Gastroesophageal sphincter (tissue), 4 donors: ENCODE results near the gene TTC8. TPM values are rescaled to one million over a fixed set of nuclear protein-coding genes. Genes with fewer than 3 reads are reported as not detected.

Experiments
- ATAC-seq: fragments of 150-250 bp; one replicate; pipeline ENCODE4 v1.9.1; 2016; ENCODE audit warnings: mild to moderate bottlenecking, moderate library complexity
- H3K27ac ChIP-seq, 4 donors: fragments of 200-600 bp; sonication (generic) in 3 of 4; 1 replicate in 3 of 4; 2 replicates in 1 of 4; pipeline ENCODE4 v1.5.1; 2016 to 2019
- H3K27me3 ChIP-seq: fragments of 200-600 bp; sonication (generic); one replicate; pipeline ENCODE4 v1.5.1; 2019
- H3K36me3 ChIP-seq, 2 donors: fragments of 200-600 bp; sonication (generic); one replicate each; pipeline ENCODE4 v1.5.1; 2019; ENCODE audit warnings: control low read depth in 1 of 2
- H3K4me1 ChIP-seq, 3 donors: fragments of 200-600 bp; sonication (generic); 1 replicate in 2 of 3; 2 replicates in 1 of 3; pipeline ENCODE4 v1.5.1; 2016 to 2019; ENCODE audit warnings: control low read depth in 2 of 3
- H3K4me3 ChIP-seq, 2 donors: fragments of 200-600 bp; sonication (generic); one replicate each; pipeline ENCODE4 v1.5.1; 2019; ENCODE audit warnings: mild to moderate bottlenecking in 1 of 2, moderate library complexity in 1 of 2
- H3K9me3 ChIP-seq, 3 donors: fragments of 200-600 bp; sonication (generic); one replicate each; pipeline ENCODE4 v1.5.1; 2017 to 2019; ENCODE audit warnings: control low read depth in 2 of 3
- EP300 ChIP-seq: sonication (generic); formaldehyde crosslinking; IDR thresholded peaks from one replicate; pipeline ENCODE4 v1.6.1; 2017; ENCODE audit warnings: antibody characterized with exemption, mild to moderate bottlenecking
- POLR2A ChIP-seq, 2 donors: fragments of 450-650 bp; IDR thresholded peaks; one replicate each; pipeline ENCODE4 v1.6.1; 2017; ENCODE audit warnings: antibody characterized with exemption in 2 of 2, mild to moderate bottlenecking in 2 of 2, moderate library complexity in 1 of 2
- POLR2AphosphoS5 ChIP-seq: sonication (generic); formaldehyde crosslinking; IDR thresholded peaks from one replicate; pipeline ENCODE4 v1.6.1; 2017; ENCODE audit warnings: antibody characterized with exemption
- WGBS, 2 donors: methylation state at CpG; one replicate each; pipeline ENCODE4 v1.1.5; 2018; ENCODE audit warnings: low coverage in 1 of 2; 5-methylcytosine and 5-hydroxymethylcytosine counted together
- total RNA-seq, 4 donors: library from RNA; depleted of rRNA; stranded (reverse); fragments of >200 nt; gene quantifications; one replicate each; pipeline ENCODE4 v1.1.0, GENCODE V29; 2016
- TF ChIP-seq, protein P1 (sequence below), 4 experiments: fragments of 200-600 bp in 2 of 4; fragments of 450-650 bp in 2 of 4; sonication (generic) in 1 of 4; IDR thresholded peaks; one replicate each; pipeline ENCODE4 v1.5.1; 2017 to 2019; ENCODE audit warnings: antibody characterized with exemption in 4 of 4, mild to moderate bottlenecking in 2 of 4, moderate library complexity in 2 of 4

TTC8 gene
- total RNA-seq, 4 donors from 2014 or later: 17.0 to 35.3 (median 24.8) TPM

DNA sequence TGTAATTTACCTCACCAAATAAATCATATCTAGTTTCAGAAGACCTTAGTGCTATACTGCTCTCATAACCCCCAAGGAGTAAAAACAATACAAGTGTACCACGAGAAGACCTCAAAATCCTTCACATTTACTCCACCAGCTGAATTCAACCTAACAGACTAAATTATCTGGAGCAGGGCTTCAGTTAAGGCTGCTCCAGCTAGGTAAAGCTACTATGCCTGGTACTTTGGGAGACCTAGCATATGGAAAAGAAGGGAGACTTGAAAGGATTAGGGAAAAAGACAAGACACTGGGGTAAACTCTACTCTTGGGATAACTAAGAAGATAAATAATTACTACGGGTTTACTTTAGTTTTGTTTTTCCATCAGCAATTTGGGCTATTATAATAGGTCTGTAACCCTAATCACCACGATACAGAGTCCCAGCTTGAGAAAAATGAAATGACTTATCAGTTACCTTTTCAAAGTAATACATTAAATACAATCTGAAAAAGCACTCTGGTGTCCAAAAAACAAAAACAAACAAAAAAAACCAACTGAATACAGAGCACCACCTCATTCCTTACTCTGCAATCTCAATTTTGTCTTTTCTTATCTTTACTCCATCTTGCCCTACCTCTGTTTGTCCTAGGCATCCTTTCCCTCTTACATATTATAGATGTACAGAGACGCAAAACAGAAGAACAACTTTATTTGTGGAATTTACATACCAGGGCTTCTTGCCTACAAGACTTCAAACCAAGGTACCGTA lies 33.8 kb upstream of the TTC8 start:
- Histone ChIP-seq H3K27me3 (no peaks in the 10 kb centered on the region), H3K36me3 (no peaks in the 10 kb centered on the region), H3K4me3 (no peak overlapping the region), H3K4me1 (peaks cover 0 to 31% (median 4%) of the 10 kb centered on the region in 3 donors), H3K9me3 (no peaks in the 10 kb centered on the region), H3K27ac (no peak overlapping the region)
- TF ChIP-seq POLR2AphosphoS5 (no peak), POLR2A (IDR thresholded peaks at IDR 0.05) (no peak), EP300 (no peak)
- TF ChIP-seq, protein P1, sequence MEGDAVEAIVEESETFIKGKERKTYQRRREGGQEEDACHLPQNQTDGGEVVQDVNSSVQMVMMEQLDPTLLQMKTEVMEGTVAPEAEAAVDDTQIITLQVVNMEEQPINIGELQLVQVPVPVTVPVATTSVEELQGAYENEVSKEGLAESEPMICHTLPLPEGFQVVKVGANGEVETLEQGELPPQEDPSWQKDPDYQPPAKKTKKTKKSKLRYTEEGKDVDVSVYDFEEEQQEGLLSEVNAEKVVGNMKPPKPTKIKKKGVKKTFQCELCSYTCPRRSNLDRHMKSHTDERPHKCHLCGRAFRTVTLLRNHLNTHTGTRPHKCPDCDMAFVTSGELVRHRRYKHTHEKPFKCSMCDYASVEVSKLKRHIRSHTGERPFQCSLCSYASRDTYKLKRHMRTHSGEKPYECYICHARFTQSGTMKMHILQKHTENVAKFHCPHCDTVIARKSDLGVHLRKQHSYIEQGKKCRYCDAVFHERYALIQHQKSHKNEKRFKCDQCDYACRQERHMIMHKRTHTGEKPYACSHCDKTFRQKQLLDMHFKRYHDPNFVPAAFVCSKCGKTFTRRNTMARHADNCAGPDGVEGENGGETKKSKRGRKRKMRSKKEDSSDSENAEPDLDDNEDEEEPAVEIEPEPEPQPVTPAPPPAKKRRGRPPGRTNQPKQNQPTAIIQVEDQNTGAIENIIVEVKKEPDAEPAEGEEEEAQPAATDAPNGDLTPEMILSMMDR (IDR thresholded peaks at IDR 0.05): no peak
- ATAC-seq: no peak
- 62 to 82% methylated on average over 5 of the region's 5 CpGs for WGBS, 2 donors

DNA sequence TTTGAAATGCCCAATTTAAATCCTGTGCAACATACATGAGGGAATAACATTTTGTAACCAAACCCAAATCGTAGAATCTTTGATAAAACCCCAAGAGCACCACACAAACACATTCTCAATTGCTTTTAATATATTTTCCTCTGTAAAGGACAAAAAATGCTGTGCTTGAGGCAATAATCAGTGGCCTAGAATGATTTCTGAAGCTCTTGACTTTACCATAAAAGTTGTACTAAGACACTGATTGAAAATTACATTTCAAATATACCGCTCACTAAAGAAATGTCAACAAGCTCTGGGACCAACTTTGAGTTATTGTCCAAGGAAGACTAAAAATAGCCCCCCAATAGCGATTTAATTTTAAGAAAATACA lies 33.2 kb upstream of the TTC8 start:
- peak overlapping the region in 2 of 4 donors; percentile 88 to 90 for H3K27ac ChIP-seq

DNA sequence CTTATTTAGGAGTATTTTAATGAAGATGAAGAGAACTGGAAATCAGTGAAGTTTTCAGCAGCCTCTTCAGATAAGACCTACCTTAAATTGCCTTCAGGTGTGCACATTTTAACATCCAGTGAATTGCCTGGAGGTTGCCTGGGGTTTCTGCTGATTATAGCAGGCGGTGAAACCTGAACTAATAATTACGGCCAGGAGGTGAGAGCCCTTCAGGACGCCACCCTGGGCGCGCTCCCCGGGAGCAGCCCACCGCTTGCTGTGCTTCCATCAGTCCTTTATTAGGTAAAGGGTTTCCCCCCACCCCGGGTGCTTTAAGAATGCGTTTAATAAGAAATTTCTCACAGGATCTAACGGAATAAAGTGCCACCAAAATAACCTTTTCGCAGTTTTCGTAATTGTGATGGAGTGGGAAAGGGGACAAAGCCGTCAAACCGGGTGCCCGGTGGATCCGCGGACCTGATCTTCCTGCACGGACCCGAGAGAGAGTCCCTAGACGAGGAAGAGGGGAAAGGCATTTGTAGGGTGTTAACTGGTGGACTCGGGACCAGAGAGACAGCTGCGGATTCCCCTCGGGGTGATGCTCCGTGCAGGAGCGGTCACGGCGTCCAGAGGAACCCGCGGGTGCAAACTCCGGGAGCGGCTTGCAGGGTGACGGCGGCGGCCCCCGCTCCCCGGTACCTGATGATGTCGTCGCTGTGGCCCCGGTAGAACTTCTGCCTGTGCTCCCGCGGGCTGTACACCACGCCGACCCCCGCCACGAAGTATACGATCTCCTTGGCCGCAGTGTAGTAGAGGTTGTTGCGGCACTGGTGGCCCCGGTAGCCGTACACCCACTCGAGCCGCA lies 32.6 kb upstream of the TTC8 start:
- TF ChIP-seq EP300: no peak
- no peak for TF ChIP-seq POLR2AphosphoS5
- TF ChIP-seq POLR2A (IDR thresholded peaks at IDR 0.05): no peak
- TF ChIP-seq, protein P1 (IDR thresholded peaks at IDR 0.05): no peak
- Histone ChIP-seq H3K27me3 (no peaks in the 10 kb centered on the region), H3K36me3 (no peaks in the 10 kb centered on the region), H3K4me3 (peak overlapping the region; percentile 37 to 86), H3K4me1 (peaks cover 0 to 31% (median 4%) of the 10 kb centered on the region in 3 donors), H3K9me3 (no peaks in the 10 kb centered on the region), H3K27ac (peak overlapping the region; percentile 5 to 90 (median 88))
- 3 to 7% methylated on average over 11 to 19 of the region's 52 CpGs for whole genome bisulfite sequencing, 2 donors
- ATAC-seq: peak; percentile 10

More for the DNA sequence above, 33.2 kb upstream of the TTC8 start:
- H3K4me3 ChIP-seq: peak overlapping the region in 1 of 2 donors; percentile 86
- TF ChIP-seq POLR2AphosphoS5 (no peak), POLR2A (IDR thresholded peaks at IDR 0.05) (no peak), EP300 (no peak)
- TF ChIP-seq, protein P1 (IDR thresholded peaks at IDR 0.05): no peak
- no peak for ATAC-seq
- 44 to 45% methylated on average over 3 of the region's 3 CpGs for WGBS, 2 donors
- H3K4me1 ChIP-seq: peaks cover 0 to 31% (median 4%) of the 10 kb centered on the region in 3 donors
- no peaks in the 10 kb centered on the region for H3K36me3 ChIP-seq
- no peaks in the 10 kb centered on the region for H3K27me3 ChIP-seq
- H3K9me3 ChIP-seq: no peaks in the 10 kb centered on the region

DNA sequence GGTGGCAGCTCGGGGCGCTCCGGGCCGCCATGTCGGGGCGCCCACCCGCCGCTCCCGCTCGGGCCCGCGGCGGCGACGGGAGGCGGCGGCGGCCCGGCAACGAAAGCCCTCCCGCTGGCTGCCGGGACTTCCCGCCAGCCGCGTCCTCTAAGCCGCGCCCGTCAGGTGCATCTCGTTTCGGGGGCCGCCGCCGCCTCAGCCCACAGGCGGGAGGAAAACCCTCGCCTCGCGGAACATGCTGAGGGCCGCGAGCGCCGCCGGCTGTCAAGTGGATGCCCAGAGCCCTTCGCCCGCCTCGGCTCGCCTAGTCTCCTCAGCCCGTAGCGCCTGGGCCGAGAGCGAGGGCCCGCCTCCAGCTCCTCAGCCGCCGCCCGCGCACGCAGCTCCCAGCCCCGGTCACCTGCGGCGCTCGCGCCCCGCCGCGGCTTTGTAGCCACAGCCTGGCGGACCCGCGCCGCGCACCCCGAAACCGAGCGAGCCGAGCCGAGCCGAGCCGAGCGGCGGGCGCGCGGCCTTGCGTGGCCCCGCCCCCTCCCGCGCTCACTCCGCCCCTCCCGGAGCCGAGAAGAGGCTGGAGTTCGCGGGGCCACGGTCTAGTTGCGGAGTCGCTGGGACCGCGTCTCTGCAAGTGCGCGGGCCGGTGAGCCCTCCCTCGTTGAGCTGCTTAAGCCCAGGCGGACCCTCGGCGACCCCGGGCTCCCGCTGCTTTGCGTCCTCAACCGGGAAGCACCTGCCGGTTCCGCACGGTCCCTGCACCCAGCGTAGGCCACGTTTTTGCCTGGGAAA lies 31.8 kb upstream of the TTC8 start, which contains the start of gene EML5:
Gene EML5 (minus strand): TSS at position 481 of the 786 bp plus-strand sequence. CDS start 450 bp downstream, at position 31.
- H3K4me3 ChIP-seq: peak within 1 kb of the TSS; percentile 37 to 86
- WGBS, 2 donors: no CpG with 5 or more reads among the region's 111 CpGs
- no peaks in the 10 kb centered on the region for H3K27me3 ChIP-seq
- ATAC-seq: peak; percentile 95
- TF ChIP-seq, protein P1 (IDR thresholded peaks at IDR 0.05): peak; percentile 44 to 62 (median 51)
- TF ChIP-seq EP300 (no peak), POLR2AphosphoS5 (peak; percentile 33), POLR2A (IDR thresholded peaks at IDR 0.05) (peak in 1 of 2 donors; percentile 37)
- H3K9me3 ChIP-seq: no peaks in the 10 kb centered on the region
- H3K27ac ChIP-seq: peak within 1 kb of the TSS; percentile 52 to 90 (median 88)
- H3K36me3 ChIP-seq: no peaks in the 10 kb centered on the region
- peaks cover 0 to 31% (median 4%) of the 10 kb centered on the region in 3 donors for H3K4me1 ChIP-seq
